GM12878 (cell line): ENCODE results near the gene PSMC3IP. TPM values are rescaled to one million over a fixed set of nuclear protein-coding genes. Genes with fewer than 3 reads are reported as not detected.

ENCODE experiments used
- CHD1 ChIP-seq: IDR thresholded peaks from 2 replicates; pipeline ENCODE4 v1.6.1; 2012; ENCODE audit warnings: low read depth, low read length, improper control_type of control experiment
- CTCF ChIP-seq, 3 experiments: IDR thresholded peaks in 2 of 3; conservative IDR thresholded peaks in 1 of 3; 2 replicates each; pipeline ENCODE4 v1.5.1; 2011; ENCODE audit warnings: low read depth in 3 of 3, low read length in 3 of 3, mild to moderate bottlenecking in 3 of 3, control low read depth in 2 of 3, moderate library complexity in 2 of 3, inconsistent platforms in 1 of 3, mixed read lengths in 1 of 3; ENCODE audit not compliant: control insufficient read depth in 2 of 3, insufficient read depth in 1 of 3; ENCODE audit errors: extremely low read depth in 1 of 3
- ELK1 ChIP-seq: IDR thresholded peaks from 2 replicates; pipeline ENCODE4 v1.6.1; 2012; ENCODE audit warnings: low read depth, low read length, improper control_type of control experiment
- GABPA ChIP-seq: IDR thresholded peaks from 2 replicates; pipeline ENCODE4 v1.6.1; 2014; ENCODE audit warnings: antibody characterized with exemption, low read depth, mild to moderate bottlenecking, inconsistent platforms
- IKZF1 ChIP-seq: fragments of 450-650 bp; conservative IDR thresholded peaks from 2 replicates; pipeline ENCODE4 v1.6.1; 2017; ENCODE audit warnings: antibody characterized with exemption, mild to moderate bottlenecking
- KDM1A ChIP-seq: fragments of 200-600 bp; sonication (generic); IDR thresholded peaks from 2 replicates; pipeline ENCODE4 v1.6.1; 2016; ENCODE audit warnings: borderline replicate concordance
- LARP7 ChIP-seq: fragments of 450-650 bp; IDR thresholded peaks from 2 replicates; pipeline ENCODE4 v1.6.1; 2017; ENCODE audit warnings: mild to moderate bottlenecking
- MTA2 ChIP-seq: fragments of 450-650 bp; IDR thresholded peaks from 2 replicates; pipeline ENCODE4 v1.6.1; 2016; ENCODE audit warnings: low read depth, mild to moderate bottlenecking, moderate library complexity
- MYB ChIP-seq: fragments of 150-350 bp; IDR thresholded peaks from 2 replicates; pipeline ENCODE4 v1.6.1; 2014; ENCODE audit warnings: mild to moderate bottlenecking, low read depth, low read length, borderline replicate concordance
- MYC ChIP-seq: IDR thresholded peaks from 2 replicates; pipeline ENCODE4 v1.6.1; 2011; ENCODE audit warnings: mild to moderate bottlenecking, low read length, moderate library complexity, inconsistent platforms; ENCODE audit not compliant: insufficient read depth, insufficient replicate concordance, insufficient read length, severe bottlenecking
- SUPT20H ChIP-seq: IDR thresholded peaks from 2 replicates; pipeline ENCODE4 v1.6.1; 2011; ENCODE audit warnings: low read depth, mild to moderate bottlenecking, low read length, moderate library complexity, borderline replicate concordance; ENCODE audit not compliant: control insufficient read depth
- TCF3 ChIP-seq: IDR thresholded peaks from 2 replicates; pipeline ENCODE4 v1.6.1; 2012; ENCODE audit warnings: low read depth, mild to moderate bottlenecking, low read length, borderline replicate concordance; ENCODE audit not compliant: insufficient read depth
- YY1 ChIP-seq: IDR thresholded peaks from 2 replicates; pipeline ENCODE4 v1.6.1; 2011; ENCODE audit warnings: low read depth, mild to moderate bottlenecking, low read length
- ZBTB11 ChIP-seq: fragments of 450-650 bp; formaldehyde crosslinking; IDR thresholded peaks from 2 replicates; pipeline ENCODE4 v1.5.0; 2022; ENCODE audit warnings: mild to moderate bottlenecking, missing genetic modification characterization
- ZNF207 ChIP-seq: fragments of 450-650 bp; IDR thresholded peaks from 2 replicates; pipeline ENCODE4 v1.6.1; 2014; ENCODE audit warnings: antibody characterized with exemption, mild to moderate bottlenecking, borderline replicate concordance
- ZNF384 ChIP-seq: IDR thresholded peaks from 2 replicates; pipeline ENCODE4 v1.6.1; 2012; ENCODE audit warnings: low read depth, mild to moderate bottlenecking, low read length, improper control_type of control experiment, borderline replicate concordance
- ZNF622 ChIP-seq: fragments of 450-650 bp; IDR thresholded peaks from 2 replicates; pipeline ENCODE4 v1.6.1; 2017; ENCODE audit warnings: mild to moderate bottlenecking, inconsistent platforms
- polyA plus RNA-seq, 11 experiments: library from polyadenylated mRNA; depleted of rRNA in 4 of 11; unstranded in 6 of 11; stranded (reverse) in 5 of 11; fragments of >200 nt; fragmentation: Nextera tagmentation in 4 of 11; fragmentation: Illumina TruSeq in 1 of 11; extraction: Ambion mirVana in 4 of 11; extraction: Trizol in 1 of 11; gene quantifications; 1 replicate in 1 of 11; 2 replicates in 10 of 11; pipeline versions ENCODE4 v1.2.1 to v1.2.3, GENCODE V29; 2011 to 2016; ENCODE audit warnings: inconsistent platforms in 2 of 11, missing spikeins in 2 of 11, low read depth in 1 of 11
- total RNA-seq, 4 experiments: library from RNA; depleted of rRNA in 3 of 4; stranded (reverse); fragments of >200 nt in 3 of 4; fragmentation: Illumina TruSeq in 1 of 4; extraction: Trizol in 1 of 4; gene quantifications; 2 replicates each; pipeline versions ENCODE4 v1.2.1 to v1.2.3, GENCODE V29; 2013 to 2021
- TF ChIP-seq, protein P1 (sequence below): fragments of 450-650 bp; IDR thresholded peaks from 2 replicates; pipeline ENCODE4 v1.6.1; 2016; ENCODE audit warnings: mild to moderate bottlenecking
- TF ChIP-seq, protein P2 (sequence below): fragments of 450-650 bp; IDR thresholded peaks from 2 replicates; pipeline ENCODE4 v1.6.1; 2018; ENCODE audit warnings: mild to moderate bottlenecking, low read depth, moderate library complexity; ENCODE audit not compliant: partially characterized antibody

Gene PSMC3IP
- total and polyA plus RNA-seq, 10 of the 15 experiments (the other 5 are each of a cell fraction or from before 2014, with no cell fraction given): 6.8 to 34.5 (median 17.7) TPM

- TF ChIP-seq, protein P1, sequence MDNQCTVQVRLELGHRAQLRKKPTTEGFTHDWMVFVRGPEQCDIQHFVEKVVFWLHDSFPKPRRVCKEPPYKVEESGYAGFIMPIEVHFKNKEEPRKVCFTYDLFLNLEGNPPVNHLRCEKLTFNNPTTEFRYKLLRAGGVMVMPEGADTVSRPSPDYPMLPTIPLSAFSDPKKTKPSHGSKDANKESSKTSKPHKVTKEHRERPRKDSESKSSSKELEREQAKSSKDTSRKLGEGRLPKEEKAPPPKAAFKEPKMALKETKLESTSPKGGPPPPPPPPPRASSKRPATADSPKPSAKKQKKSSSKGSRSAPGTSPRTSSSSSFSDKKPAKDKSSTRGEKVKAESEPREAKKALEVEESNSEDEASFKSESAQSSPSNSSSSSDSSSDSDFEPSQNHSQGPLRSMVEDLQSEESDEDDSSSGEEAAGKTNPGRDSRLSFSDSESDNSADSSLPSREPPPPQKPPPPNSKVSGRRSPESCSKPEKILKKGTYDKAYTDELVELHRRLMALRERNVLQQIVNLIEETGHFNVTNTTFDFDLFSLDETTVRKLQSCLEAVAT: no peak
- 0 out of 2 replicates have a peak, but pooled peaks have one; percentile 4 for TF ChIP-seq ZNF207
- no peak for TF ChIP-seq CHD1
- TF ChIP-seq KDM1A: no peak
- 0 out of 2 replicates have a peak, but pooled peaks have one; percentile 14 for TF ChIP-seq MYB
- no peak for TF ChIP-seq LARP7
- peak; percentile 80 for TF ChIP-seq MTA2
- peak; percentile 85 to 89 (median 85) for TF ChIP-seq CTCF (IDR thresholded peaks at IDR 0.05 in 2 of 3, conservative IDR thresholded peaks at IDR 0.05 in 1 of 3; ENCODE audit: control insufficient read depth in 2 of 3, extremely low read depth in 1 of 3, insufficient read depth in 1 of 3, low read depth in 3 of 3, low read length in 3 of 3)
- TF ChIP-seq ZNF384: peak; percentile 75; the same call in 1 of the 2 replicates
- TF ChIP-seq ZBTB11 (CRISPR knock-in tag): no peak
- TF ChIP-seq SUPT20H: no peak
- TF ChIP-seq, protein P2, sequence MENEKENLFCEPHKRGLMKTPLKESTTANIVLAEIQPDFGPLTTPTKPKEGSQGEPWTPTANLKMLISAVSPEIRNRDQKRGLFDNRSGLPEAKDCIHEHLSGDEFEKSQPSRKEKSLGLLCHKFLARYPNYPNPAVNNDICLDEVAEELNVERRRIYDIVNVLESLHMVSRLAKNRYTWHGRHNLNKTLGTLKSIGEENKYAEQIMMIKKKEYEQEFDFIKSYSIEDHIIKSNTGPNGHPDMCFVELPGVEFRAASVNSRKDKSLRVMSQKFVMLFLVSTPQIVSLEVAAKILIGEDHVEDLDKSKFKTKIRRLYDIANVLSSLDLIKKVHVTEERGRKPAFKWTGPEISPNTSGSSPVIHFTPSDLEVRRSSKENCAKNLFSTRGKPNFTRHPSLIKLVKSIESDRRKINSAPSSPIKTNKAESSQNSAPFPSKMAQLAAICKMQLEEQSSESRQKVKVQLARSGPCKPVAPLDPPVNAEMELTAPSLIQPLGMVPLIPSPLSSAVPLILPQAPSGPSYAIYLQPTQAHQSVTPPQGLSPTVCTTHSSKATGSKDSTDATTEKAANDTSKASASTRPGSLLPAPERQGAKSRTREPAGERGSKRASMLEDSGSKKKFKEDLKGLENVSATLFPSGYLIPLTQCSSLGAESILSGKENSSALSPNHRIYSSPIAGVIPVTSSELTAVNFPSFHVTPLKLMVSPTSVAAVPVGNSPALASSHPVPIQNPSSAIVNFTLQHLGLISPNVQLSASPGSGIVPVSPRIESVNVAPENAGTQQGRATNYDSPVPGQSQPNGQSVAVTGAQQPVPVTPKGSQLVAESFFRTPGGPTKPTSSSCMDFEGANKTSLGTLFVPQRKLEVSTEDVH: no peak
- no peak for TF ChIP-seq ZNF622
- peak; percentile 46; the same call in 1 of the 2 replicates for TF ChIP-seq YY1
- TF ChIP-seq IKZF1: peak; percentile 97
- no peak for TF ChIP-seq ELK1
- TF ChIP-seq MYC: no peak
- no peak for TF ChIP-seq GABPA
- TF ChIP-seq TCF3: peak; percentile 98
Measured at GRCh38 chr17:42578282-42578869, 847 bp upstream of the PSMC3IP start (continued).
